GM18909 (cell line): ENCODE data around the gene NR2C2.

Experiments
- ATAC-seq: cut with Tn5 transposase; IDR thresholded peaks from one replicate; pipeline ENCODE4 v1.9.1; 2021; ENCODE audit warnings: mild to moderate bottlenecking; ENCODE audit not compliant: unreplicated experiment, poor library complexity

The NR2C2 gene

DNA sequence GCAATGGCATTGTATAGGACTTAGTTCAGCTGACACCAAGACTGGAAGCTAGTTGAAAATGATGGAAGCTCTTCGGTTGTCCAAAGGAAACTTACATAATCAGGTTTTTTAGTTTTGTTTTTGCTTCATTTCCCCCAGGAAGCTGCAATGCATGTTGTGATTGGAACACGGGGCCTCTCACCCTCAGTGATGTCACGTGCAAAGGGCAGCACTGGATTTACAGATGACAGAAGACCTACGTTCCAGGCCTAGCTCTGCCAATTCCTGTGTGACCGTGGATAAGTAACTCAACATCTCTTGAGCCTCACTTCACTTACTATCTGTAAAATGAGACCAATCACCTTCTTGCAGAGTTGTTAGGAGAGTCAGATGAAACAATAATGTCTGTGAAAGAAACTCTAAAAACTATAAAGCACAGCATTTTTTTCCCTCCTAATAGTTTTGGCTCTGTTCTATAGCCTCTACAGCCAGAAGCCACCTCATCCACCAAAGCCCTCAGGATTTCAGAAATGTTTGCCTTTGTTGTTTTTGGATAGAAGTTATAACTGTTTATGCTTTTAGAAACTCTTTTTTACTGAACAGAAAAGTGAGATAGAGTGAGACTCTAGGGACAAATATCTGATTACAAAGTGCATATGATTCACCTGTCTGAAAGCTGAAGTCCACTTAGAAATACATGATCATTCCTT, 146.9 kb downstream of the NR2C2 start:
- no peak for ATAC-seq

- no peak for ATAC-seq
Measured at GRCh38 chr3:15096046-15096445, 148.7 kb downstream of the NR2C2 start.

DNA sequence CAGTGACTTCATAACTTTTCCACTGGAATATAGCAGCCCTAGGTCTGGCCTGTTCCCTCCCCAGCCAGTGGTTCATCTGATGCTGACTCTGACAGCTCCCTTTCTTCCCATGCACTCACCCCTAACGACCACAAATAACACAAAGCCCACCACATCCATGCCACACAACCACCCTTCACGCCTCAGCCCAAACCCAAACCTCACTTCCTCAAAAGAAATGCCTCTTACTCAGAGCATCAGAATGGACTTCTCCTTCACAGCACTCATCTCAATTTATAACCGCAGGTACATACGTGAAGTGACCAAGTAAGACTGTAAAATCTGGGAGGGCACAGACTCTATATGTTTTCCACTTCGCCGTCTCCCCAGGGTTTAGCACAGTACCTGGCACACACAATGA, 150.5 kb downstream of the NR2C2 start:
- no peak for ATAC-seq
